H9 (cell line): ENCODE measurements around the gene CDK5RAP1. TPM values are rescaled to one million over a fixed set of nuclear protein-coding genes. Genes with fewer than 3 reads are reported as not detected.
A peak's percentile ranks its signal among the peaks of the same experiment; 100 is the strongest.

Experiments
- DNase-seq: peaks from one replicate; pipeline ENCODE4 v3.0.0-alpha.2; 2017
- H2AFZ ChIP-seq: one replicate; pipeline ENCODE4 v1.6.1; 2013; ENCODE audit warnings: mild to moderate bottlenecking, low read length, control low read depth, moderate library complexity
- H2AK5ac ChIP-seq: 2 replicates; pipeline ENCODE4 v1.6.1; 2013; ENCODE audit warnings: low read length, control low read depth, mixed read lengths; ENCODE audit not compliant: insufficient read length
- H2BK120ac ChIP-seq: one replicate; pipeline ENCODE4 v1.6.1; 2013; ENCODE audit warnings: low read depth, mild to moderate bottlenecking, low read length, control low read depth, inconsistent platforms; ENCODE audit not compliant: poor library complexity, severe bottlenecking
- H2BK12ac ChIP-seq: 2 replicates; pipeline ENCODE4 v1.6.1; 2013; ENCODE audit warnings: low read length, control low read depth, mixed read lengths, low read depth; ENCODE audit not compliant: insufficient read length
- H2BK15ac ChIP-seq: 2 replicates; pipeline ENCODE4 v1.6.1; 2013; ENCODE audit warnings: low read depth, low read length, control low read depth
- H2BK20ac ChIP-seq: one replicate; pipeline ENCODE4 v1.6.1; 2013; ENCODE audit warnings: low read depth, mild to moderate bottlenecking, low read length, control low read depth, inconsistent platforms; ENCODE audit not compliant: poor library complexity, severe bottlenecking
- H2BK5ac ChIP-seq: 2 replicates; pipeline ENCODE4 v1.6.1; 2013; ENCODE audit warnings: low read length, control low read depth, mixed read lengths; ENCODE audit not compliant: insufficient read length
- H3K14ac ChIP-seq: 2 replicates; pipeline ENCODE4 v1.6.1; 2013; ENCODE audit warnings: low read length, control low read depth; ENCODE audit not compliant: insufficient read depth
- H3K18ac ChIP-seq: 2 replicates; pipeline ENCODE4 v1.6.1; 2013; ENCODE audit warnings: low read depth, mild to moderate bottlenecking, mixed read lengths, low read length, control low read depth; ENCODE audit not compliant: insufficient read length
- H3K23ac ChIP-seq: 2 replicates; pipeline ENCODE4 v1.6.1; 2013; ENCODE audit warnings: low read length, control low read depth, mixed read lengths, low read depth; ENCODE audit not compliant: insufficient read length
- H3K23me2 ChIP-seq: 2 replicates; pipeline ENCODE4 v1.6.1; 2013; ENCODE audit warnings: low read depth, mild to moderate bottlenecking, mixed read lengths, low read length, control low read depth; ENCODE audit not compliant: insufficient read length, poor library complexity, severe bottlenecking
- H3K27ac ChIP-seq: 2 replicates; pipeline ENCODE4 v1.5.1; 2013; ENCODE audit warnings: low read length, control low read depth, mixed read lengths, low read depth; ENCODE audit not compliant: insufficient read length
- H3K27me3 ChIP-seq: 2 replicates; pipeline ENCODE4 v1.6.1; 2013; ENCODE audit warnings: low read length, control low read depth, inconsistent platforms; ENCODE audit not compliant: insufficient read depth
- H3K4ac ChIP-seq: 2 replicates; pipeline ENCODE4 v1.6.1; 2013; ENCODE audit warnings: low read depth, mild to moderate bottlenecking, control low read depth, inconsistent platforms, low read length, moderate library complexity
- H3K4me1 ChIP-seq: 2 replicates; pipeline ENCODE4 v1.6.1; 2013; ENCODE audit warnings: low read length, control low read depth, inconsistent platforms; ENCODE audit not compliant: insufficient read depth
- H3K4me2 ChIP-seq: 2 replicates; pipeline ENCODE4 v1.6.1; 2013; ENCODE audit warnings: low read length, control low read depth, mixed read lengths; ENCODE audit not compliant: insufficient read length, insufficient read depth
- H3K56ac ChIP-seq: 2 replicates; pipeline ENCODE4 v1.6.1; 2013; ENCODE audit warnings: low read depth, mild to moderate bottlenecking, mixed read lengths, low read length, control low read depth; ENCODE audit not compliant: insufficient read length
- H3K79me1 ChIP-seq: 2 replicates; pipeline ENCODE4 v1.6.1; 2013; ENCODE audit warnings: low read depth, mild to moderate bottlenecking, moderate library complexity, low read length, control low read depth, inconsistent platforms; ENCODE audit not compliant: insufficient read depth, poor library complexity, severe bottlenecking
- H3K79me2 ChIP-seq: 2 replicates; pipeline ENCODE4 v1.6.1; 2013; ENCODE audit warnings: low read length, control low read depth, inconsistent platforms; ENCODE audit not compliant: insufficient read depth
- H3K9ac ChIP-seq: 2 replicates; pipeline ENCODE4 v1.6.1; 2013; ENCODE audit warnings: low read length, control low read depth, mixed read lengths; ENCODE audit not compliant: insufficient read length; ENCODE audit errors: extremely low read depth
- H3K9me3 ChIP-seq: one replicate; pipeline ENCODE4 v1.6.1; 2013; ENCODE audit warnings: low read depth, low read length, inconsistent platforms; ENCODE audit not compliant: control insufficient read depth
- H3T11ph ChIP-seq: one replicate; pipeline ENCODE4 v1.6.1; 2013; ENCODE audit warnings: mild to moderate bottlenecking, low read length, control low read depth, inconsistent platforms
- H4K20me1 ChIP-seq: one replicate; pipeline ENCODE4 v1.6.1; 2013; ENCODE audit not compliant: control insufficient read depth, insufficient read length, insufficient read depth
- H4K5ac ChIP-seq: 2 replicates; pipeline ENCODE4 v1.6.1; 2013; ENCODE audit warnings: low read depth, mild to moderate bottlenecking, mixed read lengths, low read length, control low read depth; ENCODE audit not compliant: insufficient read length
- H4K8ac ChIP-seq: replicated peaks from 2 replicates; pipeline ENCODE4 v1.6.1; 2013; ENCODE audit warnings: low read length, control low read depth, mixed read lengths, low read depth; ENCODE audit not compliant: insufficient read length
- H4K91ac ChIP-seq: 2 replicates; pipeline ENCODE4 v1.6.1; 2013; ENCODE audit warnings: low read depth, mild to moderate bottlenecking, moderate library complexity, mixed read lengths, low read length, control low read depth; ENCODE audit not compliant: insufficient read length
- H3K27ac Mint-ChIP-seq, 3 experiments: 2 replicates in 2 of 3; 3 replicates in 1 of 3; pipeline ENCODE4 v1.8.0; 2020 to 2021; ENCODE audit warnings: mixed read lengths in 3 of 3, mild to moderate bottlenecking in 1 of 3, moderate library complexity in 1 of 3
- H3K27me3 Mint-ChIP-seq: 2 replicates; pipeline ENCODE4 v1.8.0; 2021; ENCODE audit warnings: low read depth, mild to moderate bottlenecking, moderate library complexity, mixed read lengths
- H3K36me3 Mint-ChIP-seq, 3 experiments: 2 replicates in 2 of 3; 3 replicates in 1 of 3; pipeline ENCODE4 v1.8.0; 2020 to 2021; ENCODE audit warnings: low read depth in 3 of 3, mixed read lengths in 3 of 3; ENCODE audit not compliant: insufficient read depth in 1 of 3
- H3K4me1 Mint-ChIP-seq, 2 experiments: 2 replicates each; pipeline ENCODE4 v1.8.0; 2020; ENCODE audit warnings: mixed read lengths in 2 of 2
- H3K4me3 Mint-ChIP-seq, 2 experiments: 2 replicates in 1 of 2; 3 replicates in 1 of 2; pipeline ENCODE4 v1.8.0; 2020 to 2021; ENCODE audit warnings: mild to moderate bottlenecking in 2 of 2, mixed read lengths in 2 of 2, moderate library complexity in 1 of 2
- H3K9me3 Mint-ChIP-seq, 2 experiments: 2 replicates in 1 of 2; 3 replicates in 1 of 2; pipeline ENCODE4 v1.8.0; 2020; ENCODE audit warnings: mild to moderate bottlenecking in 2 of 2, mixed read lengths in 2 of 2, moderate library complexity in 1 of 2
- WGBS: extraction: QIAGEN DNeasy Blood & Tissue Kit; methylation state at CpG from one replicate; pipeline ENCODE4 v1.1.7; 2013; ENCODE audit warnings: missing lambda C conversion rate, low lambda C conversion rate, mixed read lengths; ENCODE audit not compliant: insufficient read length; ENCODE audit errors: extremely low coverage; 5-methylcytosine and 5-hydroxymethylcytosine counted together
- total RNA-seq: library from RNA; stranded (reverse); gene quantifications from 2 replicates; pipeline ENCODE4 v1.2.1, GENCODE V29; 2021
- TF ChIP-seq, protein P1 (sequence below): fragments of 200-600 bp; sonication (generic); conservative IDR thresholded peaks from 3 replicates; pipeline ENCODE4 v1.8.0; 2021; ENCODE audit warnings: antibody characterized with exemption, mild to moderate bottlenecking

Gene CDK5RAP1
- total RNA-seq, 1 experiment from 2014 or later, result 66.4 TPM

DNA sequence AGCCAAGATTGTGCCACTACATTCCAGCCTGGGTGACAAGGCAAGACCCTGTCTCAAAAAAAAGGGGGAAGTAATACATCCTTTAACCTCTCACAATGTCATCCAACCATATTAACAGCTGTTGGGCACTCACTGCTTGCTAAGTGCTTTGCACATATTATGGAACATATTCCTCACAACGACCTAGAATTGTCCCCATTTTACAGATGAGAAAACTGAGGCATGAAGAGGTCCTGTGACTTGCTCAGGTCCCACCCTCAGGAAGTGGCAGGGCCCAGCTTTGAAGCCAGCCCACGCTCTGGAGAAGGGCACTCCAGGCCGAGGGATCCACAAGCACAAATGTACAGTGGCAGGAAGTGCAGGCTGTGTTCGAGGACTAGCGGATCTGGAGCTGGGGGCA lies 85.0 kb downstream of the CDK5RAP1 start:
- no peak overlapping the region for H3K18ac ChIP-seq
- H3K14ac ChIP-seq, result no peak overlapping the region
- H2BK12ac ChIP-seq, result no peak overlapping the region
- TF ChIP-seq, protein P1, sequence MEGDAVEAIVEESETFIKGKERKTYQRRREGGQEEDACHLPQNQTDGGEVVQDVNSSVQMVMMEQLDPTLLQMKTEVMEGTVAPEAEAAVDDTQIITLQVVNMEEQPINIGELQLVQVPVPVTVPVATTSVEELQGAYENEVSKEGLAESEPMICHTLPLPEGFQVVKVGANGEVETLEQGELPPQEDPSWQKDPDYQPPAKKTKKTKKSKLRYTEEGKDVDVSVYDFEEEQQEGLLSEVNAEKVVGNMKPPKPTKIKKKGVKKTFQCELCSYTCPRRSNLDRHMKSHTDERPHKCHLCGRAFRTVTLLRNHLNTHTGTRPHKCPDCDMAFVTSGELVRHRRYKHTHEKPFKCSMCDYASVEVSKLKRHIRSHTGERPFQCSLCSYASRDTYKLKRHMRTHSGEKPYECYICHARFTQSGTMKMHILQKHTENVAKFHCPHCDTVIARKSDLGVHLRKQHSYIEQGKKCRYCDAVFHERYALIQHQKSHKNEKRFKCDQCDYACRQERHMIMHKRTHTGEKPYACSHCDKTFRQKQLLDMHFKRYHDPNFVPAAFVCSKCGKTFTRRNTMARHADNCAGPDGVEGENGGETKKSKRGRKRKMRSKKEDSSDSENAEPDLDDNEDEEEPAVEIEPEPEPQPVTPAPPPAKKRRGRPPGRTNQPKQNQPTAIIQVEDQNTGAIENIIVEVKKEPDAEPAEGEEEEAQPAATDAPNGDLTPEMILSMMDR, result no peak
- Mint-ChIP-seq H3K4me3 (no peak overlapping the region), H3K4me1 (no peaks in the 10 kb centered on the region; a peak in 1 of 4 replicates), H3K27ac (0 out of 7 replicates have a peak overlapping the region, but pooled peaks of 1 of the 3 experiments have one; percentile 11), H3K36me3 (no peaks in the 10 kb centered on the region), H3K9me3 (no peaks in the 10 kb centered on the region), H3K27me3 (peaks cover 6% of the 10 kb centered on the region)
- H2BK15ac ChIP-seq, result no peak overlapping the region
- H2BK120ac ChIP-seq, result no peak overlapping the region
- H3K4me1 ChIP-seq, result no peaks in the 10 kb centered on the region
- DNase-seq, result no peak
- no peak overlapping the region for H3K23ac ChIP-seq
- no peak overlapping the region for H4K8ac ChIP-seq
- no peak overlapping the region for H2BK20ac ChIP-seq
- no peak overlapping the region for H4K91ac ChIP-seq
- H3K56ac ChIP-seq, result no peak overlapping the region
- no peak overlapping the region for H3K4me2 ChIP-seq
- H3K23me2 ChIP-seq, result no peaks in the 10 kb centered on the region
- no peak overlapping the region for H4K5ac ChIP-seq
- no peak overlapping the region for H2AK5ac ChIP-seq
- WGBS, result no CpG with 5 or more reads among the region's 5 CpGs
- no peaks in the 10 kb centered on the region for H3K9me3 ChIP-seq
- H3K27me3 ChIP-seq, result no peaks in the 10 kb centered on the region
- no peak overlapping the region for H3T11ph ChIP-seq
- H3K27ac ChIP-seq, result no peak overlapping the region
- H2BK5ac ChIP-seq, result no peak overlapping the region
- H3K9ac ChIP-seq, result no peak overlapping the region
- no peaks in the 10 kb centered on the region for H3K79me1 ChIP-seq
- no peaks in the 10 kb centered on the region for H3K79me2 ChIP-seq
- no peaks in the 10 kb centered on the region for H4K20me1 ChIP-seq
- H3K4ac ChIP-seq, result no peak overlapping the region
- no peak overlapping the region for H2AFZ ChIP-seq
